HepG2 (cell line): Measurements from ENCODE around the gene PML. TPM values are rescaled to one million over a fixed set of nuclear protein-coding genes. Genes with fewer than 3 reads are reported as not detected.

Source experiments
- ATAC-seq: fragments of 200-7000 bp; cut with Tn5 transposase; 3 replicates; pipeline ENCODE4 v1.9.1; 2020; ENCODE audit warnings: mild to moderate bottlenecking, moderate library complexity
- BruUV-seq: library from RNA; stranded (reverse); fragments of 400-500 nt; replicated peaks from 2 replicates; lab custom pipeline; 2021; lab: Mats Ljungman, UMichigan
- CTCF ChIA-PET: fragments of 300-600 bp; formaldehyde crosslinking; extraction: SDS; loops from one replicate; lab custom pipeline; 2021; ENCODE audit warnings: low total read pairs, inconsistent platforms, low intra/inter-chr PET ratio; lab: Yijun Ruan, JAX
- POLR2A ChIA-PET: fragments of 350-600 bp; sonication (Branson Sonifier 250); formaldehyde crosslinking; loops from one replicate; lab custom pipeline; 2020; ENCODE audit warnings: antibody characterized with exemption, inconsistent platforms; lab: Yijun Ruan, JAX
- DNase-seq: peaks from one replicate; pipeline ENCODE4 v3.0.0-alpha.2; 2015; ENCODE audit warnings: low spot score
- FAIRE-seq: peaks from 3 replicates; lab custom pipeline; 2011; peaks lifted over from hg19 to GRCh38; lab: Jason Lieb, UNC
- H2AFZ ChIP-seq: one replicate; pipeline ENCODE4 v1.6.1; 2011; ENCODE audit warnings: low read length, inconsistent platforms
- H3K27ac ChIP-seq: fragments of 300-600 bp; 3 replicates; pipeline ENCODE4 v1.8.0; 2011; ENCODE audit warnings: mixed run types, mild to moderate bottlenecking, mixed read lengths, low read length, inconsistent platforms; ENCODE audit not compliant: insufficient read depth; ENCODE audit errors: extremely low read length
- H3K27me3 ChIP-seq, 2 experiments: fragments of 200-600 bp in 1 of 2; 2 replicates in 1 of 2; 3 replicates in 1 of 2; pipeline versions ENCODE4 v1.6.0 to v1.8.0; 2011; ENCODE audit warnings: low read length in 2 of 2, mild to moderate bottlenecking in 2 of 2, moderate library complexity in 2 of 2, inconsistent platforms in 1 of 2; ENCODE audit not compliant: insufficient read depth in 2 of 2, control insufficient read depth in 1 of 2
- H3K36me3 ChIP-seq, 2 experiments: fragments of 200-600 bp in 1 of 2; replicated peaks in 1 of 2; 2 replicates in 1 of 2; 3 replicates in 1 of 2; pipeline versions ENCODE4 v1.5.1 to v1.8.0; 2011; ENCODE audit warnings: low read length in 2 of 2, inconsistent platforms in 1 of 2; ENCODE audit not compliant: insufficient read depth in 2 of 2, control insufficient read depth in 1 of 2
- H3K4me1 ChIP-seq: 2 replicates; pipeline ENCODE4 v1.5.1; 2012; ENCODE audit warnings: low read length, inconsistent platforms; ENCODE audit not compliant: insufficient read depth
- H3K4me2 ChIP-seq: 2 replicates; pipeline ENCODE4 v1.6.0; 2011; ENCODE audit warnings: low read depth, low read length, inconsistent platforms
- H3K4me3 ChIP-seq, 3 experiments: fragments of 200-600 bp in 1 of 3; sonication (generic), shearing (Covaris generic) in 1 of 3; replicated peaks in 1 of 3; 2 replicates each; pipeline ENCODE4 v1.5.1; 2011 to 2016; ENCODE audit warnings: low read length in 3 of 3, inconsistent platforms in 2 of 3, low read depth in 2 of 3, mild to moderate bottlenecking in 2 of 3, control low read depth in 1 of 3, mixed read lengths in 1 of 3; ENCODE audit not compliant: insufficient read depth in 1 of 3
- H3K79me2 ChIP-seq: one replicate; pipeline ENCODE4 v1.6.1; 2011; ENCODE audit warnings: low read length, inconsistent platforms; ENCODE audit not compliant: insufficient read depth
- H3K9ac ChIP-seq: 2 replicates; pipeline ENCODE4 v1.6.0; 2011; ENCODE audit warnings: mild to moderate bottlenecking, low read depth, low read length, inconsistent platforms; ENCODE audit not compliant: insufficient read depth
- H3K9me3 ChIP-seq: 2 replicates; pipeline ENCODE4 v1.5.1; 2012; ENCODE audit warnings: mild to moderate bottlenecking, low read length
- H4K20me1 ChIP-seq: 2 replicates; pipeline ENCODE4 v1.6.0; 2011; ENCODE audit warnings: inconsistent platforms, mild to moderate bottlenecking, low read length, moderate library complexity; ENCODE audit not compliant: insufficient read depth
- ARID2 ChIP-seq: sonication (generic); formaldehyde crosslinking; IDR thresholded peaks from 2 replicates; pipeline ENCODE4 v1.8.1; 2022; ENCODE audit warnings: mild to moderate bottlenecking, missing genetic modification reagents, borderline replicate concordance
- SETDB1 ChIP-seq: sonication (generic); formaldehyde crosslinking; IDR thresholded peaks from 2 replicates; pipeline ENCODE4 v1.5.1; 2020; ENCODE audit warnings: missing genetic modification reagents, mild to moderate bottlenecking, borderline replicate concordance
- SMYD3 ChIP-seq: sonication (generic); formaldehyde crosslinking; IDR thresholded peaks from 2 replicates; pipeline ENCODE4 v1.8.1; 2023; ENCODE audit warnings: mild to moderate bottlenecking, missing genetic modification reagents
- ZEB1 ChIP-seq: IDR thresholded peaks from 2 replicates; pipeline ENCODE4 v1.6.1; 2012; ENCODE audit warnings: mild to moderate bottlenecking, low read depth, inconsistent platforms; ENCODE audit not compliant: insufficient replicate concordance
- ZFP36 ChIP-seq: fragments of 150-350 bp; IDR thresholded peaks from 2 replicates; pipeline ENCODE4 v1.6.1; 2018; ENCODE audit warnings: borderline replicate concordance, low read length, low read depth; ENCODE audit not compliant: partially characterized antibody
- ZKSCAN8 ChIP-seq: IDR thresholded peaks from 2 replicates; pipeline ENCODE4 v1.6.1; 2016; ENCODE audit warnings: borderline replicate concordance, missing genetic modification reagents, missing compliant biosample characterization
- ZNF121 ChIP-seq: sonication (generic); formaldehyde crosslinking; IDR thresholded peaks from 2 replicates; pipeline ENCODE4 v1.5.0; 2020; ENCODE audit warnings: mild to moderate bottlenecking, missing genetic modification reagents
- ZNF235 ChIP-seq: sonication (generic); formaldehyde crosslinking; IDR thresholded peaks from 2 replicates; pipeline ENCODE4 v1.8.1; 2023; ENCODE audit warnings: mild to moderate bottlenecking, missing genetic modification reagents, borderline replicate concordance
- ZUFSP ChIP-seq: sonication (generic); formaldehyde crosslinking; IDR thresholded peaks from 2 replicates; pipeline ENCODE4 v1.9.0; 2021; ENCODE audit warnings: missing genetic modification reagents, mild to moderate bottlenecking, borderline replicate concordance
- WGBS: methylation state at CpG from one replicate; pipeline ENCODE4 v1.1.6; 2017; ENCODE audit warnings: low lambda C conversion rate; 5-methylcytosine and 5-hydroxymethylcytosine counted together
- in situ Hi-C: cut with HindIII; loops from 2 replicates; pipeline ENCODE4 v1.10.0; 2017; ENCODE audit warnings: low pct_unique_long_range_greater_than_20kb; ENCODE audit not compliant: extremely low pct_ligation_motif_present
- intact Hi-C: fragments of 100-400 bp; cut with micrococcal nuclease; formaldehyde crosslinking; loops from one replicate; pipeline ENCODE4 v1.10.0; 2022; ENCODE audit not compliant: unreplicated experiment
- polyA plus RNA-seq, 8 experiments: library from polyadenylated mRNA; depleted of rRNA in 3 of 8; stranded (reverse) in 7 of 8; unstranded in 1 of 8; fragments of >200 nt; fragmentation: Illumina TruSeq in 4 of 8; extraction: Trizol in 4 of 8; gene quantifications; 2 replicates each; pipeline versions ENCODE4 v1.2.1 to v1.2.3, GENCODE V29; 2011 to 2016; ENCODE audit warnings: low read depth in 4 of 8, missing spikeins in 1 of 8, mixed read lengths in 1 of 8; ENCODE audit not compliant: insufficient read depth in 1 of 8
- total RNA-seq, 5 experiments: library from RNA; depleted of rRNA; stranded (reverse); fragments of >200 nt; fragmentation: Illumina TruSeq; extraction: Trizol; gene quantifications; 2 replicates each; pipeline ENCODE4 v1.2.3, GENCODE V29; 2016; ENCODE audit warnings: low read depth in 1 of 5

The PML gene
- total and polyA plus RNA-seq, 2 of the 13 experiments (the other 11 are each of a cell fraction or from before 2014, with no cell fraction given): 2.9 to 3.9 TPM

- FAIRE-seq (no peak), ATAC-seq (no peak), DNase-seq (no peak)
- POLR2A ChIA-PET: no interaction called here
- intact Hi-C loops: no loop called here
- Histone ChIP-seq H2AFZ (no peak overlapping the region), H3K9ac (no peak overlapping the region), H3K36me3 (no peaks in the 10 kb centered on the region), H4K20me1 (peaks cover 3% of the 10 kb centered on the region), H3K79me2 (no peaks in the 10 kb centered on the region), H3K4me3 (no peak overlapping the region), H3K27ac (no peak overlapping the region), H3K4me2 (no peak overlapping the region), H3K9me3 (no peaks in the 10 kb centered on the region), H3K4me1 (peaks cover 14% of the 10 kb centered on the region), H3K27me3 (peaks cover 0 to 3% of the 10 kb centered on the region in 2 experiments; a peak in 2 of 5 replicates)
- whole genome bisulfite sequencing: 57% methylated on average over 4 of the region's 4 CpGs
- in situ Hi-C loops: no loop called here
- TF ChIP-seq ZFP36 (peak; percentile 83), ZKSCAN8 (CRISPR knock-in tag) (no peak)
- no TSS peak for BruUV-seq
- CTCF ChIA-PET: no interaction called here
Observed at GRCh38 chr15:73945130-73945508, 49.4 kb upstream of the PML start.

- FAIRE-seq (no peak), ATAC-seq (no peak), DNase-seq (no peak)
- BruUV-seq: no TSS peak
- no peak overlapping the region for H3K4me2 ChIP-seq
- in situ Hi-C loops (no loop called here), intact Hi-C loops (no loop called here)
- H3K27ac ChIP-seq: no peak overlapping the region
- POLR2A ChIA-PET: no interaction called here
- TF ChIP-seq SETDB1 (CRISPR knock-in tag): no peak
- no peak for TF ChIP-seq ZNF121 (CRISPR knock-in tag)
- no peak for TF ChIP-seq SMYD3 (CRISPR knock-in tag)
- no peak for TF ChIP-seq ARID2
- no peak for TF ChIP-seq ZUFSP (CRISPR knock-in tag)
- no peak for TF ChIP-seq ZNF235
- no peak for TF ChIP-seq ZEB1
- no peak overlapping the region for H3K4me3 ChIP-seq
- CTCF ChIA-PET: no interaction called here
- no peak overlapping the region for H2AFZ ChIP-seq
- no peaks in the 10 kb centered on the region for H3K36me3 ChIP-seq
- WGBS: 63% methylated on average over 14 of the region's 17 CpGs
- H3K9me3 ChIP-seq: no peaks in the 10 kb centered on the region
- H3K79me2 ChIP-seq: no peaks in the 10 kb centered on the region
- H4K20me1 ChIP-seq: no peaks in the 10 kb centered on the region
- peaks cover 4% of the 10 kb centered on the region for H3K4me1 ChIP-seq
- peaks cover 0 to 3% of the 10 kb centered on the region in 2 experiments; a peak in 2 of 5 replicates for H3K27me3 ChIP-seq
- no peak overlapping the region for H3K9ac ChIP-seq
Observed at GRCh38 chr15:73946046-73946721, 48.3 kb upstream of the PML start.
